Natural killer cell (primary cell): Measurements from ENCODE around the gene GNG2. TPM values are rescaled to one million over a fixed set of nuclear protein-coding genes. Genes with fewer than 3 reads are reported as not detected.

ENCODE experiments used
- ATAC-seq, 3 donors: fragments of 150-1000 bp in 2 of 3; fragments of 200-7000 bp in 1 of 3; cut with Tn5 transposase; 1 replicate in 1 of 3; 2 replicates in 2 of 3; pipeline ENCODE4 v1.10.0; 2021; ENCODE audit warnings: mild to moderate bottlenecking in 2 of 3, moderate library complexity in 2 of 3
- DNase-seq, 2 donors: peaks; one replicate each; pipeline versions ENCODE4 v3.0.0 to v3.0.0-alpha.2; 2013 to 2021; ENCODE audit warnings: mixed read lengths in 1 of 2
- H3K27ac ChIP-seq: one replicate; pipeline ENCODE4 v1.5.1; 2013; ENCODE audit warnings: mild to moderate bottlenecking, low read length
- H3K27me3 ChIP-seq: one replicate; pipeline ENCODE4 v1.6.1; 2013; ENCODE audit warnings: low read length; ENCODE audit not compliant: control insufficient read depth, insufficient read depth
- H3K36me3 ChIP-seq: one replicate; pipeline ENCODE4 v1.6.1; 2013; ENCODE audit warnings: low read length; ENCODE audit not compliant: control insufficient read depth, insufficient read depth
- H3K4me1 ChIP-seq: one replicate; pipeline ENCODE4 v1.6.1; 2013; ENCODE audit warnings: low read length; ENCODE audit not compliant: control insufficient read depth, insufficient read depth
- H3K4me3 ChIP-seq: one replicate; pipeline ENCODE4 v1.5.1; 2013; ENCODE audit warnings: low read length
- H3K9me3 ChIP-seq: one replicate; pipeline ENCODE4 v1.6.1; 2013; ENCODE audit warnings: low read length; ENCODE audit not compliant: control insufficient read depth, insufficient read depth
- H3K27ac Mint-ChIP-seq, 2 donors: one replicate each; pipeline ENCODE4 v1.8.0; 2022; ENCODE audit warnings: mild to moderate bottlenecking in 2 of 2, mixed read lengths in 2 of 2, moderate library complexity in 1 of 2
- H3K27me3 Mint-ChIP-seq, 2 donors: one replicate each; pipeline ENCODE4 v1.8.0; 2022; ENCODE audit warnings: low read depth in 2 of 2, mixed read lengths in 2 of 2
- H3K36me3 Mint-ChIP-seq: one replicate; pipeline ENCODE4 v1.8.0; 2022; ENCODE audit warnings: mixed read lengths
- H3K4me1 Mint-ChIP-seq, 2 donors: one replicate each; pipeline ENCODE4 v1.8.0; 2022; ENCODE audit warnings: mixed read lengths in 2 of 2
- H3K4me3 Mint-ChIP-seq: one replicate; pipeline ENCODE4 v1.8.0; 2022; ENCODE audit warnings: mild to moderate bottlenecking, moderate library complexity, mixed read lengths
- H3K9me3 Mint-ChIP-seq, 2 donors: one replicate each; pipeline ENCODE4 v1.8.0; 2022; ENCODE audit warnings: mixed read lengths in 2 of 2
- WGBS: methylation state at CpG from one replicate; pipeline ENCODE4 v1.1.7; 2013; ENCODE audit warnings: missing lambda C conversion rate; ENCODE audit not compliant: insufficient coverage; 5-methylcytosine and 5-hydroxymethylcytosine counted together
- intact Hi-C: fragments of 100-400 bp; cut with micrococcal nuclease; formaldehyde crosslinking; loops from one replicate; pipeline ENCODE4 v1.14.2; 2022
- total RNA-seq, 4 donors: library from RNA; stranded (reverse); fragments of 120-200 nt in 1 of 4; gene quantifications; one replicate each; pipeline versions ENCODE4 v1.2.3 to v1.2.4, GENCODE V29; 2013 to 2022
- TF ChIP-seq, protein P1 (sequence below): fragments of 200-600 bp; IDR thresholded peaks from one replicate; pipeline ENCODE4 v1.8.0; 2022; ENCODE audit warnings: antibody characterized with exemption

The GNG2 gene
- total RNA-seq, 3 donors from 2014 or later (not counting 1 experiment from before 2014, with no cell fraction given): 552 to 653 (median 582) TPM

DNA sequence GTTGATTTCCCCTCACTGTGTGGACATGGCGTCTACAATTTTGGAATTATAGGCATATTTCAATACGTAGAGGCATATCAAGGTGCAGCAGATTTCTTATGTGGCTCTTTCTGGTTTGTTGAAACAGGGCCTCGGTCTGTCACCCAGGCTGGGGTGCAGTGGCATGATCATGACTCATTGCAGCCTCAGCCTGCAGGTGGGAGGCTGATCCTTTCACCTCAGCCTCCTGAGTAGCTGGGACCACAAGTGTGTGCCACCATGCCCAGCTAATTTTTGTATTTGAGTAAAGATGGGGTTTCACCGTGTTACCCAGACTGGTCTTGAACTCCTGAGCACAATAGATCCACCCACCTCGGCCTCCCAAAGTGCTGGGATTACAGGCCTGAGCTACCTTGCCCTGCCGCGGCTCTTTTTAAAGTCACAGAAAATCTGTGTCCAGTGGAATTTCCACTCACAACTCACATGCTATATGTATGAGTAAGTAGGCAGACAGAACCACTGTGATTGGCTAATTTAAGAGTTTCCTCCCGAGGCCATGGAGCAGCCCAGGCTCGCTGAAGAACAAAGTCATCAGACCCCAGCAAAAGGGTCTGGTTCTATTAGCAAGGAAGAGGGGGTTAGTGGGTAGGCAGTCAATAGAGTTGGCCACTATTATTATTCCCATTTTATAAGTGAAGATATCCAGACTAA, 9.1 kb downstream of the GNG2 start:
- DNase-seq (peak; percentile 68 to 69), ATAC-seq (peak; percentile 35 to 52 (median 43))
- H3K27ac Mint-ChIP-seq: no peak overlapping the region
- intact Hi-C loops: loop anchor here (2.0 to 10.0 kb wide), 3 partner anchors 15 to 1045 kb away; no protein-coding TSS in a partner anchor
- Histone ChIP-seq H3K4me1 (peaks cover 59% of the 10 kb centered on the region), H3K36me3 (no peaks in the 10 kb centered on the region), H3K9me3 (no peaks in the 10 kb centered on the region), H3K4me3 (no peak overlapping the region), H3K27me3 (no peaks in the 10 kb centered on the region), H3K27ac (peak overlapping the region; percentile 82)
- 55% methylated on average over 7 of the region's 9 CpGs for WGBS
- H3K27me3 Mint-ChIP-seq: no peaks in the 10 kb centered on the region
- TF ChIP-seq, protein P1, sequence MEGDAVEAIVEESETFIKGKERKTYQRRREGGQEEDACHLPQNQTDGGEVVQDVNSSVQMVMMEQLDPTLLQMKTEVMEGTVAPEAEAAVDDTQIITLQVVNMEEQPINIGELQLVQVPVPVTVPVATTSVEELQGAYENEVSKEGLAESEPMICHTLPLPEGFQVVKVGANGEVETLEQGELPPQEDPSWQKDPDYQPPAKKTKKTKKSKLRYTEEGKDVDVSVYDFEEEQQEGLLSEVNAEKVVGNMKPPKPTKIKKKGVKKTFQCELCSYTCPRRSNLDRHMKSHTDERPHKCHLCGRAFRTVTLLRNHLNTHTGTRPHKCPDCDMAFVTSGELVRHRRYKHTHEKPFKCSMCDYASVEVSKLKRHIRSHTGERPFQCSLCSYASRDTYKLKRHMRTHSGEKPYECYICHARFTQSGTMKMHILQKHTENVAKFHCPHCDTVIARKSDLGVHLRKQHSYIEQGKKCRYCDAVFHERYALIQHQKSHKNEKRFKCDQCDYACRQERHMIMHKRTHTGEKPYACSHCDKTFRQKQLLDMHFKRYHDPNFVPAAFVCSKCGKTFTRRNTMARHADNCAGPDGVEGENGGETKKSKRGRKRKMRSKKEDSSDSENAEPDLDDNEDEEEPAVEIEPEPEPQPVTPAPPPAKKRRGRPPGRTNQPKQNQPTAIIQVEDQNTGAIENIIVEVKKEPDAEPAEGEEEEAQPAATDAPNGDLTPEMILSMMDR: no peak
- peaks cover 30 to 39% of the 10 kb centered on the region in 2 donors for H3K4me1 Mint-ChIP-seq
- no peaks in the 10 kb centered on the region for H3K36me3 Mint-ChIP-seq
- no peaks in the 10 kb centered on the region for H3K9me3 Mint-ChIP-seq
- H3K4me3 Mint-ChIP-seq: no peak overlapping the region

- WGBS: 82% methylated on average over 2 of the region's 2 CpGs
- Histone ChIP-seq H3K9me3 (no peaks in the 10 kb centered on the region), H3K4me3 (no peak overlapping the region), H3K27ac (peak overlapping the region; percentile 33), H3K4me1 (peaks cover 58% of the 10 kb centered on the region), H3K36me3 (no peaks in the 10 kb centered on the region), H3K27me3 (no peaks in the 10 kb centered on the region)
- ATAC-seq (no peak), DNase-seq (no peak)
- peaks cover 31 to 39% of the 10 kb centered on the region in 2 donors for H3K4me1 Mint-ChIP-seq
- intact Hi-C loops: loop anchor here (2.0 kb wide), 1 partner anchor 14 kb away; no protein-coding TSS in a partner anchor
- no peaks in the 10 kb centered on the region for H3K27me3 Mint-ChIP-seq
- no peaks in the 10 kb centered on the region for H3K36me3 Mint-ChIP-seq
- TF ChIP-seq, protein P1: no peak
- no peaks in the 10 kb centered on the region for H3K9me3 Mint-ChIP-seq
- H3K27ac Mint-ChIP-seq: no peak overlapping the region
- H3K4me3 Mint-ChIP-seq: peak overlapping the region; percentile 67
Observed at GRCh38 chr14:51870606-51871005, 10.2 kb downstream of the GNG2 start.

DNA sequence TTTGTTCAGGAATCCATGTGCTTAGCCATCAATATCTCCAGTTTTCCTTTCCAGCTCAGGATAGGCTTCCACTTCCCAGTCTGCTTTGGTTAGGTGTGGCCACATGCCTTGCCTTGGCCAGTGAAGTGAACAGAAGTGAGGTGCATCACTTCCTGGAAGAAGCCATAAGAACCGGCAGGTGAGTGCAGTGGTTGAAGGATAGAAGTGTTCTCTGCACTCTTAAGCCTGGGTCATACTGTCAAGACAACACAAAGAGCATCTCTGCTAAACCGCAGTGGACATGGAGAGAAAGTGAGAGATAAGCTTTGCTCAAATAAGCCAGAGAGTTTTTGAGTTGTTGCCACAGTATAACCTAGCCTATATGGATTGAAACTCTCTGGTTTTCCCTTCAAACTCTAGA, 11.4 kb downstream of the GNG2 start:
- Mint-ChIP-seq H3K4me1 (peaks cover 41 to 48% of the 10 kb centered on the region in 2 donors), H3K27me3 (no peaks in the 10 kb centered on the region), H3K4me3 (peak overlapping the region; percentile 69), H3K36me3 (no peaks in the 10 kb centered on the region), H3K9me3 (no peaks in the 10 kb centered on the region), H3K27ac (no peak overlapping the region)
- no peaks in the 10 kb centered on the region for H3K36me3 ChIP-seq
- H3K27me3 ChIP-seq: no peaks in the 10 kb centered on the region
- no peaks in the 10 kb centered on the region for H3K9me3 ChIP-seq
- H3K27ac ChIP-seq: peak overlapping the region; percentile 24
- intact Hi-C loops: loop anchor here (2.0 kb wide), 1 partner anchor 13 kb away; no protein-coding TSS in a partner anchor
- peaks cover 55% of the 10 kb centered on the region for H3K4me1 ChIP-seq
- 33% methylated on average over 2 of the region's 2 CpGs for WGBS
- peak; percentile 10 to 30 (median 22) for ATAC-seq
- DNase-seq: peak in 1 of 2 donors; percentile 40
- no peak overlapping the region for H3K4me3 ChIP-seq
- TF ChIP-seq, protein P1: no peak
